Gastrocnemius medialis (tissue), 4 donors: ENCODE data around the gene HOXD8. TPM values are rescaled to one million over a fixed set of nuclear protein-coding genes. Genes with fewer than 3 reads are reported as not detected.

Experiments used
- ATAC-seq, 2 donors: fragments of 150-250 bp; one replicate each; pipeline ENCODE4 v1.9.1; 2016
- DNase-seq, 2 donors: peaks; one replicate each; pipeline ENCODE4 v3.0.0-alpha.2; 2019
- H3K27ac ChIP-seq, 4 donors: fragments of 200-600 bp; sonication (generic); 1 replicate in 1 of 4; 2 replicates in 3 of 4; pipeline ENCODE4 v1.5.1; 2016 to 2018; ENCODE audit warnings: mild to moderate bottlenecking in 2 of 4, moderate library complexity in 1 of 4
- H3K27me3 ChIP-seq, 3 donors: fragments of 200-600 bp; sonication (generic) in 2 of 3; 1 replicate in 1 of 3; 2 replicates in 2 of 3; pipeline versions ENCODE4 v1.5.1 to v1.6.0; 2016 to 2019; ENCODE audit warnings: mild to moderate bottlenecking in 1 of 3, moderate library complexity in 1 of 3
- H3K36me3 ChIP-seq, 2 donors: fragments of 200-600 bp; sonication (generic) in 1 of 2; one replicate each; pipeline ENCODE4 v1.5.1; 2017 to 2018
- H3K4me1 ChIP-seq, 2 donors: fragments of 200-600 bp; sonication (generic) in 1 of 2; one replicate each; pipeline ENCODE4 v1.5.1; 2016 to 2017; ENCODE audit warnings: mild to moderate bottlenecking in 2 of 2
- H3K4me3 ChIP-seq, 4 donors: fragments of 200-600 bp; sonication (generic) in 3 of 4; 1 replicate in 1 of 4; 2 replicates in 3 of 4; pipeline ENCODE4 v1.5.1; 2016 to 2019; ENCODE audit warnings: mild to moderate bottlenecking in 2 of 4
- H3K9me3 ChIP-seq, 3 donors: fragments of 200-600 bp; sonication (generic) in 2 of 3; 1 replicate in 1 of 3; 2 replicates in 2 of 3; pipeline ENCODE4 v1.5.1; 2016 to 2019
- POLR2A ChIP-seq, 2 donors: fragments of 450-650 bp; IDR thresholded peaks; one replicate each; pipeline ENCODE4 v1.6.1; 2017; ENCODE audit warnings: antibody characterized with exemption in 2 of 2, mild to moderate bottlenecking in 2 of 2, moderate library complexity in 2 of 2
- in situ Hi-C, 4 donors: fragments of 200-750 bp; cut with MboI; loops; one replicate each; pipeline versions ENCODE4 v1.15.0 to v1.8.0; 2017; ENCODE audit warnings: low sequenced_read_pairs in 4 of 4
- intact Hi-C: fragments of 100-400 bp; cut with DNase I; formaldehyde crosslinking; loops from one replicate; pipeline ENCODE4 v1.15.1; 2023; ENCODE audit warnings: low total_unique reads
- total RNA-seq, 4 donors: library from RNA; depleted of rRNA; stranded (reverse); fragments of >200 nt; gene quantifications; one replicate each; pipeline versions ENCODE4 v1.1.0 to v1.2.3, GENCODE V29; 2016
- TF ChIP-seq, protein P1 (sequence below), 5 experiments: fragments of 450-650 bp in 3 of 5; fragments of 200-600 bp in 2 of 5; sonication (generic) in 2 of 5; IDR thresholded peaks in 4 of 5; conservative IDR thresholded peaks in 1 of 5; 1 replicate in 4 of 5; 2 replicates in 1 of 5; pipeline ENCODE4 v1.5.1; 2016 to 2019; ENCODE audit warnings: antibody characterized with exemption in 5 of 5, mild to moderate bottlenecking in 3 of 5, moderate library complexity in 3 of 5

Gene HOXD8
- total RNA-seq, 4 donors from 2014 or later: 4.0 to 12.0 (median 7.2) TPM

DNA sequence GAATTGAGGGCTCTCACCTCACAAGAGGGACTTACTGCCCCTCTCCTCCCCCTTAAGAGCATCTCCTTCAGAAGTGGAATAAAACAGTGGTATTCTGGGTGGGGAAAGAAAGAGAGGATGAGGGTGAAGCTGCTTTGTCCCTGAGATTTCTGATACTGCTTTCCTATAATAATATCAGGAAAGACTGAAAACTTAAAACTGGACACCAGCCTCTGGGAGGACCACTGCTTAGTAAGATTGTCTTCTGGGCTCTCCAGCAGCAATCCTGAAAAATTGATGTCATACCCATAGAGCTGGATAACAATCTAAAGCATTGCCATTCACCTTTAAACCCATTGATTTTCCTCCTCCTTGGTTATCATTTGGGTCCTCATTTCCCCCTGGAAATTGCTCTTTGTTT lies 17.1 kb downstream of the HOXD8 start:
- Histone ChIP-seq H3K36me3 (no peaks in the 10 kb centered on the region), H3K4me1 (peaks cover 0 to 3% of the 10 kb centered on the region in 2 donors), H3K27me3 (peaks cover 0 to 5% (median 5%) of the 10 kb centered on the region in 3 donors), H3K4me3 (no peak overlapping the region), H3K9me3 (no peaks in the 10 kb centered on the region), H3K27ac (no peak overlapping the region)
- ATAC-seq (no peak), DNase-seq (no peak)
- intact Hi-C loops (no loop called here), in situ Hi-C loops (loop anchor here in 3 of 4 donors (10.0 to 25.0 kb wide), 3 partner anchors 408 to 1016 kb away; no protein-coding TSS in a partner anchor)
- no peak for TF ChIP-seq POLR2A (IDR thresholded peaks at IDR 0.05)
- TF ChIP-seq, protein P1, sequence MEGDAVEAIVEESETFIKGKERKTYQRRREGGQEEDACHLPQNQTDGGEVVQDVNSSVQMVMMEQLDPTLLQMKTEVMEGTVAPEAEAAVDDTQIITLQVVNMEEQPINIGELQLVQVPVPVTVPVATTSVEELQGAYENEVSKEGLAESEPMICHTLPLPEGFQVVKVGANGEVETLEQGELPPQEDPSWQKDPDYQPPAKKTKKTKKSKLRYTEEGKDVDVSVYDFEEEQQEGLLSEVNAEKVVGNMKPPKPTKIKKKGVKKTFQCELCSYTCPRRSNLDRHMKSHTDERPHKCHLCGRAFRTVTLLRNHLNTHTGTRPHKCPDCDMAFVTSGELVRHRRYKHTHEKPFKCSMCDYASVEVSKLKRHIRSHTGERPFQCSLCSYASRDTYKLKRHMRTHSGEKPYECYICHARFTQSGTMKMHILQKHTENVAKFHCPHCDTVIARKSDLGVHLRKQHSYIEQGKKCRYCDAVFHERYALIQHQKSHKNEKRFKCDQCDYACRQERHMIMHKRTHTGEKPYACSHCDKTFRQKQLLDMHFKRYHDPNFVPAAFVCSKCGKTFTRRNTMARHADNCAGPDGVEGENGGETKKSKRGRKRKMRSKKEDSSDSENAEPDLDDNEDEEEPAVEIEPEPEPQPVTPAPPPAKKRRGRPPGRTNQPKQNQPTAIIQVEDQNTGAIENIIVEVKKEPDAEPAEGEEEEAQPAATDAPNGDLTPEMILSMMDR (IDR thresholded peaks at IDR 0.05 in 4 of 5, conservative IDR thresholded peaks at IDR 0.05 in 1 of 5): no peak

DNA sequence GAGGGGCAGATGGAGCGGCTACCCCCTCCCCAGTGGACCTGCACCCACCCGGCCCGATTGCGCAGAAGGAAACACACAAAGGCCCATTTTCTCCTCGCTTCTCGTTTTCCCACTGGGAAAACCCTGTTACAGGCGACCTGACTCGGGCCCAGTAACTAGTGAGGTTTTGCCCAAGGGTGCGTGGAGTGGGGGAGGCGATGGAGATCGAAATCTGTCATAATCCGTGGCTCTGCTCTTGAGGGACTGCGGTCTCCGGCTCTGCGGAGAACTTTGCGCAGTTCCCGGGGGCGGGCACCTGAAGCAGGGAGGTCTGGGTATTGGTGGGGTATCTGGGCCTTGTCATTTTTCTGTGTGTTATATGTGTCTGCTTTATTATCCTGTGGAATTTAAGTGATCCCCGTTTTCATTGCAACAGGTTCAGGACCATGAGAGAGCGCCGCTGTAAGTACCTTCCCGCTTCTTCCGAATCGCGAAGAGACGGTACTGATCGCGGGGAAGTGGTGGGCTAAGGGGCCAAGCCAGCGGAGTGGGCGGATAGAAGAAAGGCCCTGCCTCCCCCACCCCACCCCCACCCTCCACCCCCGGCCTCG lies 17.8 kb downstream of the HOXD8 start:
- Histone ChIP-seq H3K4me3 (no peak overlapping the region), H3K36me3 (no peaks in the 10 kb centered on the region), H3K27me3 (peaks cover 0 to 5% (median 5%) of the 10 kb centered on the region in 3 donors), H3K27ac (no peak overlapping the region), H3K9me3 (no peaks in the 10 kb centered on the region), H3K4me1 (peaks cover 0 to 3% of the 10 kb centered on the region in 2 donors)
- in situ Hi-C loops: loop anchor here in 3 of 4 donors (10.0 to 25.0 kb wide), 3 partner anchors 407 to 1015 kb away; no protein-coding TSS in a partner anchor
- TF ChIP-seq, protein P1 (IDR thresholded peaks at IDR 0.05 in 4 of 5, conservative IDR thresholded peaks at IDR 0.05 in 1 of 5): no peak
- TF ChIP-seq POLR2A (IDR thresholded peaks at IDR 0.05): no peak
- intact Hi-C loops: no loop called here
- ATAC-seq (no peak), DNase-seq (no peak)

DNA sequence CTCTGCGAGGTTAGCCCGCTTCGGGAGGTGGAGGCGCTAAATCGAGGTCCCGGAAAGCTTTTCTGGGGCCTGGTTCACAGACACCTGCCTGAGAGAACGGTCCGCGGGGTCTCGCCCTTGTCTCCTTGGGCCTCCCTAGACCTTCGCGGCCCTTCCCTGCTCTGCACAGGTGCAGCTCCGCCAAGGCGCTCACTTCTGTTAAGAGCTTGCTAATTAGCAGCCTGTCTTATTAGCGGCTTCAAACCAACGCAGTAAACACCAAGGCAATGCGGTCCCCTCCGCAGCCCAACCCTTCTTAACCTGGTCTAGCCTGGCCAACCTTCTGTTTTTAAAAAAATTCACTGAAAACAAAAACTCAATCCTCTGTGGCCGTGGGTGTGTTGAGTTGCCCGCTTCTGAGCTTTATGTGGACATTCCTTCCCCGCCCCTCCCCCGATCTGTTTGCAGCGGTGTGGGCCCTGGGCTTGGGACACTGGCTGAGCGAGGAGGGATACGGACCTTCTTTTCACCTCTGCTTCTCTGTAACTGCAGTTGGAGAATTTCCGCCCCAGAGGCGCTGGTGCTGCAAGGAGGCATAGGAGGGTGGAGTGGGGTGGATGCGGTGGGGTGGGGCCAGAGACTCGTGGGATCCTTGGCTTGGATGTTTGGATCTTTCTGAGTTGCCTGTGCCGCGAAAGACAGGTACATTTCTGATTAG lies 18.4 kb downstream of the HOXD8 start:
- Histone ChIP-seq H3K27me3 (peaks cover 0 to 5% (median 5%) of the 10 kb centered on the region in 3 donors), H3K4me3 (no peak overlapping the region), H3K27ac (no peak overlapping the region), H3K36me3 (no peaks in the 10 kb centered on the region), H3K9me3 (no peaks in the 10 kb centered on the region), H3K4me1 (peaks cover 0 to 3% of the 10 kb centered on the region in 2 donors)
- no peak for DNase-seq
- intact Hi-C loops: no loop called here
- ATAC-seq: no peak
- in situ Hi-C loops: loop anchor here in 3 of 4 donors (10.0 to 25.0 kb wide), 3 partner anchors 407 to 1014 kb away; no protein-coding TSS in a partner anchor
- TF ChIP-seq POLR2A (IDR thresholded peaks at IDR 0.05): no peak
- TF ChIP-seq, protein P1 (IDR thresholded peaks at IDR 0.05 in 4 of 5, conservative IDR thresholded peaks at IDR 0.05 in 1 of 5): no peak

DNA sequence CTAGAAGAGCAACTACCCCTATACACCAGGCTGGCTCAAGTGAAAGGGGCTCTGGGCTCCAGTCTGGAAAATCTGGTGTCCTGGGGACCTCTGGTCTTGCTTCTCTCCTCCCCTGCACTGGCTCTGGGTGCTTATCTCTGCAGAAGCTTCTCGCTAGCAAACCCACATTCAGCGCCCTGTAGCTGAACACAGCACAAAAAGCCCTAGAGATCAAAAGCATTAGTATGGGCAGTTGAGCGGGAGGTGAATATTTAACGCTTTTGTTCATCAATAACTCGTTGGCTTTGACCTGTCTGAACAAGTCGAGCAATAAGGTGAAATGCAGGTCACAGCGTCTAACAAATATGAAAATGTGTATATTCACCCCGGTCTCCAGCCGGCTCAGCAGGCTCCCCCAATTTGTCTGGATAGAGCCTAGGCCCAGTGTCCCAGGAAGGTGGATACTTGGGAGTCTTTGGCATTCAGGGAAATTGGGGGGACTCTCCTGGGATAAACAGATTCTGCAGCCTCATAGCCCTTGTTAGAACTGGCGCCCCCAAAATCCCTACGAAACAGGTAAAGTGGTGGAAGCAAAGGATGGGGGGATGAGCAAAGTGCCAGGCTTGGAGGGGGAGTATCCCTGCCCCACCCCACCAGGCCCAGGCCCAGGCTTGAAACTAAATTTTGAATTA lies 19.4 kb downstream of the HOXD8 start:
- DNase-seq (no peak), ATAC-seq (no peak)
- TF ChIP-seq POLR2A (IDR thresholded peaks at IDR 0.05): no peak
- Histone ChIP-seq H3K4me3 (no peak overlapping the region), H3K36me3 (no peaks in the 10 kb centered on the region), H3K4me1 (no peaks in the 10 kb centered on the region), H3K27ac (no peak overlapping the region), H3K9me3 (no peaks in the 10 kb centered on the region), H3K27me3 (peaks cover 0 to 7% (median 5%) of the 10 kb centered on the region in 3 donors)
- intact Hi-C loops (no loop called here), in situ Hi-C loops (loop anchor here in 3 of 4 donors (10.0 to 25.0 kb wide), 3 partner anchors 406 to 1013 kb away; no protein-coding TSS in a partner anchor)
